Measurements from ENCODE around the gene HTRA2.

GRCh38 chr2:74525717-74526648 lies 3.8 kb upstream of the HTRA2 start, which contains the start of gene DQX1:
- no peak for TF ChIP-seq POLR2AphosphoS5 (IDR thresholded peaks at IDR 0.05; ENCODE audit: low read depth, low read length)
- no peak for TF ChIP-seq TAF1 (IDR thresholded peaks at IDR 0.05; ENCODE audit: low read depth, low read length)
- 0 out of 2 replicates have a peak, but pooled peaks have one; percentile 27 for TF ChIP-seq POLR2A (IDR thresholded peaks at IDR 0.05; ENCODE audit: low read depth, low read length)
- TF ChIP-seq SPI1 (IDR thresholded peaks at IDR 0.05; ENCODE audit: low read depth, low read length): peak; percentile 90
- no peak; the same call in none of the 2 replicates for TF ChIP-seq POU2F2 (IDR thresholded peaks at IDR 0.05; ENCODE audit: low read depth, low read length)
- no peak for TF ChIP-seq PAX5 (IDR thresholded peaks at IDR 0.05; ENCODE audit: insufficient read depth, low read length, severe bottlenecking)
